GM19438 (cell line): Measurements from ENCODE around the gene EME1.

Experiments used
- ATAC-seq: cut with Tn5 transposase; IDR thresholded peaks from one replicate; pipeline ENCODE4 v1.9.1; 2021; ENCODE audit warnings: low read depth; ENCODE audit not compliant: unreplicated experiment

The EME1 gene

DNA sequence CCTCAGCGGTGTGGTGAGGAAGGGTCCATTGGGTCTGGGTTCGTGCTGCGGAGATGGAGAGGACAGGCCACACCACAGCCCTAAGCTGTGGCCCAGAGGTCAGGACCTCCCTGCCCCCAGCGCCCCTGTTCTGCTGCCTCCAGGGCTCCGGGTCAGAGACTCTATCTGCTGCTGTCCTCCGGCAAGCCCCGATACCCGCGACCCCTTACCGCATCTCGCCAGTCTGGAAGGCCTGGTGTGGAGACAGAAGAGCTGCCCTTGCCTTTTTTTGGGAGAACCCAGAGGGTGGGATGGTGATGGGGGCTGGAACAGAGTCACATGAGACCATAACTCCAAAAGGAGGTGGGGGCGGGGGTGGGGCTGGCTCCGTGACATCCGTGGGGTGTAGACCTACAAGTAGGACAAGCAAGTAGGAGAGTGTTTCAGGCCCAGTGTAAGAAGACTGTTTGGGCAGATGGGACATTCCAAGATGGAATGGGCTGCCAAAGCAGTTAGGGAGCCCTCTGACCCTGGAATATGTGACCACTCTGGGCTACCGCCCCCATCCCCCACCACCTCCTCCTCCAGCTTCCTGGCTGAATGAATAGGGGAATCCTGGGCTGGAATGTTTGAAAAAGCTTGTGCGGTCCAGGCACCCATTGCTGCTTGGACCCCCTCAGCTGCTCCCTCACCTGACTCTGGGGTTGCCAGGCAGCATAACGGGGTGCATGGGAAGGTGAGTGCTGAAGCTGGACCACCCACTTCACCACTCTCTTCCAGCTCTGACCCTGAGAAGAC is 25.7 kb upstream of the EME1 start:
- no peak for ATAC-seq

DNA sequence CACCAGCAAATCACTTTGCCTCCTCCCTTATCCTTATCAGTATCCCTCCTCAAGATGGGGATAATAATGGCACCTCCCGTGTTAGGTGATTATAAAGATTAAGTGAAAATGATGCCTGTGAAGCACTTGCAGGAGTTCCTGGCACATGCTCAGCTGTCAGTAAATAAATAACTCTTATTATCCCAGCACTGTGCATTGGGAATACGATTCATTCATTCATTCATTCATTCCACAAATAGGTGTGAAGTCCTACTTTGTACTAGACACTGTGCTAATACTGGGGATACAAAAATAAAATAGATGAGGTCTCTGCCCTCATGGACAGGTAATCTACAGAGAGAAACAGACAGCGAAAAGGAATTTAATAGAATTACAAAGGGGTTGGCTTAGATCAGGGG is 25.1 kb upstream of the EME1 start:
- no peak for ATAC-seq

DNA sequence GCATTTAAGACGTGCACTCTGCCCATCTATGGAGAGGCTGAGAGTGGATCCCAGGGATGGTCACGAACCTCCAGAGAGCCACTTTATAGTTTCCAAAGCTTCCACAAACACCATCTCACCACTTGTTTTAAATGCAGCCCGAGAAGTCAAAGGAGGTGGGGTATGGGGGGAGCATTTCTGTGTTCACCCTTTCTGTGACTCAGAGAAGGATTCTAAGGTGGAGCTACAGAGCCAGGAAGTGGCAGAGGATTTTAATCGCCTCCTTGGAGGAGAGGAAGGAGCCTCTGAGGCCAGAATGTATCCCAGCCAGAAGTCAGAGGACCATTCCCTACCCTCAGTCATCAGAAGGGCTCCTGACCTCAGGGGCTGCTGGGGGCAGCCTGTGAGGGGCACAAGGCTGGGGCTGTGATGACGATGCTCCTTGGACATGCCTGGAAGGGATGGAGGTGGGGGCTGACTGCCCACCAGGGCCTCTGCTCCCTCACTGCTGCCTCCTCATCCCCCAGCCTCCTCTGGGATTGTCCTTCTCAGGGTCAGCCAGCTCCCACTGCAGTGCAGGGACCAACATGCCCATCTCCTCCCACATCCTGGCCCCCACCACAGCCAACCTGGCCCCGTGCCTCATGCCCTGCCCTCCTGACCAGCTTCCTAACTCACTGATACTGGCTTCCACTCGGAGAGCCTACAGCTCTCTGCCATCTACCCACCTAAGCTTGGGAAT is 24.3 kb upstream of the EME1 start:
- no peak for ATAC-seq

DNA sequence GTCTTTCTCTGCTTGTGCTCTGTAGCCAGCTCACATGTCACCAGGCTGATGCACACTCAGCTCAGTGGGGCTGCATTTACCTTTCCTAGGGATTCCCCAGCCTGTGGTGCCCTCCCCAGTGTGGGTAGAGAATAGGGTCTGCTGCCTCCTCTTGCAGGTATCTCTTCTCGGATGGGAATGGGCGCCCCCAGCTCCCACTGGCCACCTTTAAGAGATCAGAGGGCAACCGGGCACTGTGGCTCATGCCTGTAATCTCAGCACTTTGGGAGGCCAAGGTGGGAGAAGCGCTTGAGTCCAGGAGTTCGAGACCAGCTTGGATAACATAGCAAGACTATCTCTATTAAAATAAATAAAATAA is 23.8 kb upstream of the EME1 start:
- ATAC-seq = no peak

DNA sequence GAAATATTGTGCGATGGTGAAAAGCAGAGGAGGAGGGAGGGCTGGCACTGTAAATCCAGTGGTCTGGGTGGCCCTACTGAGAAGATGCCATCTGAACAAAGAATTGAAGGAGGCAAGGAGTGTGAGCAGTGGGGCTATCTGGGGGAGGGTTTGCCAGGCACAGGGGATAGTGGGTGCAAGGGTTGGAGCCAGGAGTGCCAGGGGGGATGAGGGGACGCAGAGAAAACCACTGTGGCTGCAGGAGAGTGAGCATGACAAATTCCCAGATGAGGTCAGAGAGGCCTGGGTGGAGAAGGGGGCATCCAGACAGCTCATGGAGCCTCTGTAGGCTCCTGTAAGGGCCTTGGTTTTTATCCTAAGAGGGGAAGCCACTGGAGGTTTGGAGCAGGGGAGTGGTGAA is 22.3 kb upstream of the EME1 start:
- ATAC-seq = no peak

DNA sequence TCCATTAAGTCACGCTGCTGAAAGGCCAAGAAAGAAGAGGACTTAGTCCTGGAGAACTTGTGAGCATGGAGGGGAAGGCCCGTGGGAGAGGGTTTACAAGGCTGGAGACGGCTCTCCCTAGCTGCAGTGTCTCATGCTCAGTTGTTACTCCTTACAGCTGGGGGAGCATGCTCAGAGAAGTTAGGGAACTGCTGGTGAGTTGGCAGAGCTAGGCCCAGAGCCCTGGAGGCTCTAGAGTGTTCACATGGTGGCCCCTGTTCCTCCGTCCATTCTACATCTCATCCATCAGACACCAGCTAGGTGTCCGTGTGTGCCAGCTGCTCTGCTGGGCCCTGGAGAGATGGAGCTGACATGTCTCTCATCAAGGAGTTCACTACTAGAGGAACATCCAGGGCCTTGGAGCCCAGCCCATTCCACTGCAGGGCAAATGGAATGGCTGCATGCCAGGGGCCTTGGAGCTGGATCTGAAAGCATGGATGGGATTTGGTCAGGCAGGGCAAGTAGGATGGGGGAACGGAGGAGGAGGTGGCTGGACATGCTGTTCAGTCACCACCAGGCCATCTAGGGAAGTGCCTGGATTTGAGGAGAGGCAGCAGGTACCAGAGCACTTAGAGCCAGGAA is 20.8 kb upstream of the EME1 start:
- ATAC-seq = no peak

DNA sequence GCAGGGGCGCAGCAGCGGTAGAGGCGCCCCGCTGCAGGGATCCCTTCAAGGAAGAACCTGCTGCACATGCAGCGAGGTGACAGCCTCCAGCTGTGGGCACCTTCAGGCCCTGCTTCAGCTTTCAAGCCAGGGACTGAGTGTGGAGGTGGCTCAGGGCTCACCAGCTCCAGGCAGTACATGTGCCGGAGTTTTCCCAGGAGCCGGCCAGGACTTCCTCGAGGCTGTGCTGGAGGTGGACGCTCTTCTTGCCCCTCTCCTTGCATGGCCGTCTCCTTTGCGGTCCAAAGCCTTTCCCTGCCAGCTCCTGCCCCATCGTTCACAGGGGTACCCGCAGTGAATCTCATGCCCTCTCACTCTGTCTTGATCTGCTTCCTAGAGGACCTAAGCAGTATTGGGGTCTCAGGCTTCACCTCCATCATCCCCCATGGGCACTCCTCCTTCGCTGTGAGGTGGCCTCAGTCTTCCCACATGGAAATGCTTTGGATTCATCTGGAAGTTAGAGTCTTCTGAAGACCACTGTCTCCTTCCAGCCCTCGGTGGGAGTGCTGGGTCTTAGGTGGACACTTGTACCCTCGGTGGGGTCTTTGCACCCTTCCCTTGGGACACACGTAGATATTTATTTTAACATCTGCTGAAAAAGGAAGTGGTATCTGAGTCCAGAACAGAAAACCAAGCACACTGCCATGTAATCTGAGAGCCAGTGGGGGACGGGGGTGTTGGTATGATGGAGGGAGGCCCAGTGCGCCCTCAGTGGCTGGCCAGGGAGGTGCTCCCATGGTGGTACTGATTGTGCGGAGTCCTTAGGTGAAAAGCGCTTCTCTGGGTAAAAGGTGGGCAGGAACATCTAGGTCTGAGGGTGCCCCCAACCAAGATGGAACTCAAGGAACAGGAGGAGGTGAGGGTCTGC is 20.1 kb upstream of the EME1 start:
- ATAC-seq = no peak

DNA sequence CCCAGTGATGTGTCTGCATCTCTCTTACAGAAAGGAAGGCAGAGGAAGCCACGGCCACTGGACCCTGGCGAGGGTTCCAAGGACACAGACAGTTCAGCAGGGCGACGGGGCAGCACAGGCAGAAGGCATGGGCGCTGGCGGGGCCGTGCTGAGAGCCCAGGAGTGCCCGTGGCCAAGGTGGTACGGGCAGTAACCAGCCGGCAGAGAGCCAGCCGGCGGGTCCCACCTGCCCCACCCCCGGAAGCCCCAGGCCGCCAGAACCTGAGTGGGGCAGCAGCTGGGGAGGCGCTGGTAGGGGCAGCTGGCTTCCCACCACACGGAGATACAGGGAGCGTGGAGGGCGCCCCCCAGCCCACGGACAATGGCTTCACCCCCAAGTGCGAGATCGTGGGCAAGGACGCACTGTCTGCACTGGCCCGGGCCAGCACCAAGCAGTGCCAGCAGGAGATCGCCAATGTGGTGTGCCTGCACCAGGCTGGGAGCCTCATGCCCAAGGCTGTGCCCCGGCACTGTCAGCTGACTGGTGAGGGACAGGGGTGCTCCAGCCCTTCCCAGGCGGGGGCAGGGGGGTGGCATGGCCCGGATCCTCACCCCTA is 19.3 kb upstream of the EME1 start:
- no peak for ATAC-seq

DNA sequence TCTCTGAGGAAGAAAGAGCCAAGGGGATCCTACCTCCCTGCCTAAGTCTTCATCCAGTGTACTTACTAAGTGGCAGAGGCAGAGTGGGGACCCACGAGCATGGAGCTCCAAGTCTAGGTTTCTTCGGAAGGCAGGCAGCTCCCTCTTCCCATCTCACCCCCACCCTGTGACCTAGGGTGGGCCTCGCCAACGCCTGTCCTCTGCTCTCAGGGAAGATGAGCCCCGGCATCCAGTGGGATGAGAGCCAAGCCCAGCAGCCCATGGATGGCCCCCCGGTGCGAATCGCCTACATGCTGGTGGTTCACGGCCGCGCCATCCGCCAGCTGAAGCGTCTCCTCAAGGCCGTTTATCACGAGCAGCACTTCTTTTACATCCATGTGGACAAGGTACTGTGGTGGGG is 18.8 kb upstream of the EME1 start:
- no peak for ATAC-seq

DNA sequence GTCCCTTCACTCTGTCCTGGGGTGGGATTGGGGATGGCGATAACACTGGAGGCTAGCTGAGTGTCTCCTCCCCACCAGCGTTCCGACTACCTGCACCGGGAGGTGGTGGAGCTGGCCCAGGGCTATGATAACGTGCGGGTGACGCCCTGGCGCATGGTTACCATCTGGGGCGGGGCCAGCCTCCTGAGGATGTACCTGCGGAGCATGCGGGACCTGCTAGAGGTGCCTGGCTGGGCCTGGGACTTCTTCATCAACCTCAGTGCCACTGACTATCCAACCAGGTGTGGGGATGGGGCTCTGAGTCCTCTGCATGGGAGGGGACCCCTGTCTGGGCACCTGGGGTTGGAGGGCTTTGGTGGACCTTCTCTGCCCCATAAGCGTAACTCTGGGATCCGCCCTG is 18.3 kb upstream of the EME1 start:
- ATAC-seq = no peak

DNA sequence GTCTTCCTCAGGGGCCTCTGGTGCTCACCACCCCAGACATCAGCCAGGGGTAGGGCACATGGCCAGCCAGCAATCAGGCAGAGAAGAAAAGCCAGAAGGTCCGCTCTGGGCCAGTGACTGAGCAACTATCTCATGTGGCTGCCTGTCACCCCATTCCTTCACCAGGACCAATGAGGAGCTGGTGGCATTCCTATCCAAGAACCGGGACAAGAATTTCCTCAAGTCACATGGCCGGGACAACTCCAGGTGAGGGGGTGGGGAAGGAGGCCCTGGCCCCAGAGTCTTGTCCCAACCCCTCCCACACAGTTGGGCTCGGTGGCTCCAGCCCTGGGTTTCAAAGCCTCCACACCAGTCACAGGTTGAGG is 17.7 kb upstream of the EME1 start:
- ATAC-seq = no peak

DNA sequence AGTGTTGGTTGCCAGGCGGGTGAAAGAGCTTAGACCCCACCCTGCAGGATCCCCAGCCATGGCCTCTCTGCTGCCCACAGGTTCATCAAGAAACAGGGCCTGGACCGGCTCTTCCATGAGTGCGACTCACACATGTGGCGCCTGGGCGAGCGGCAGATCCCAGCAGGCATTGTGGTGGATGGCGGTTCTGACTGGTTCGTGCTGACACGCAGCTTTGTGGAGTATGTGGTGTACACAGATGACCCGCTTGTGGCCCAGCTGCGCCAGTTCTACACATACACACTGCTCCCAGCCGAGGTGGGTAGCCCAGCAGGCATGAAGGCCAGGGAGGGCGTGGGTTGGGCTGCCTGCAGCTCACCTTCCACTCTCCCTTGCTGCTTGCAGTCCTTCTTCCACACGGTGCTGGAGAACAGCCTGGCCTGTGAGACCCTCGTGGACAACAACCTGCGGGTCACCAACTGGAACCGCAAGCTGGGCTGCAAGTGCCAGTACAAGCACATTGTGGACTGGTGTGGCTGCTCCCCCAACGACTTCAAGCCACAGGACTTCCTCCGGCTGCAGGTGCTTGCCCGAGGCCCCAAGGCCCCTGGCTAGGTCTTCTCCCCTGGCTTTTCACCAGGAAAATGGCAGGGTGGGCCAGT is 17.2 kb upstream of the EME1 start:
- ATAC-seq = no peak

DNA sequence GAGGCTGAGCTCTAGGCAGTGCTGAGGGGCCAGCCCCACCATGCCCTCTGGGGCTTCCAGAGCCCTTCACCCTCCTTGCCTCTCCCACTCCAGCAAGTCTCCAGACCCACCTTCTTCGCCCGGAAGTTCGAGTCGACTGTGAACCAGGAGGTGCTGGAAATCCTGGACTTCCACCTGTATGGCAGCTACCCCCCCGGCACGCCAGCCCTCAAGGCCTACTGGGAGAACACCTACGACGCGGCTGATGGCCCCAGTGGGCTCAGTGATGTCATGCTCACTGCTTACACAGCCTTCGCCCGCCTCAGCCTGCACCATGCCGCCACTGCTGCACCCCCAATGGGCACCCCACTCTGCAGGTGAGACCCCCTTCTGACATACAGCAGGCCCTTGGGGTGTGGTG is 16.6 kb upstream of the EME1 start:
- no peak for ATAC-seq

DNA sequence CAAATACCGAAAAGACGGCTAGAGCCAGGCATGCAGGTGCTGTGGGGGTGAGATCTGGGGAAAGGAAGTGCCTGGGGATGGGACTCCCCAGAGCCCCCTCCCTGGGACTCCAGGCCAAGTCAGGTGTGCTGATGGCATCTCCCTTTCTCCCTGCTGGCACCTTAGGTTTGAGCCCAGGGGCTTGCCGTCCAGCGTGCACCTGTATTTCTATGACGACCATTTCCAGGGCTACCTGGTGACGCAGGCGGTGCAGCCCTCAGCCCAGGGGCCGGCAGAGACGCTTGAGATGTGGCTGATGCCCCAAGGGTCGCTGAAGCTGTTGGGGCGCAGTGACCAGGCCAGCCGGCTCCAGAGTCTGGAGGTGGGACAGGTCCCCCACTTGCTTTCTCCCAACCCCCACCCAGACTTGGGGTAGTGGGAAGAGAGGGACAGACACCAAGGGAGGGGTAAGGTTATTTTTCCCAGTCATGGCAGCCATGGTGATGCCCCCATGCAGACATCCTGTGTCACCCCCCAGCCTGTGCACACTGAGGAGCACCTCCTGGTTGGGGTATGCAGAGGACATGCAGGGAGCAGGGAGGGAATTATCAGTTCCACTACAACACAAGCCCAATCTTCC is 16.0 kb upstream of the EME1 start:
- ATAC-seq = no peak

DNA sequence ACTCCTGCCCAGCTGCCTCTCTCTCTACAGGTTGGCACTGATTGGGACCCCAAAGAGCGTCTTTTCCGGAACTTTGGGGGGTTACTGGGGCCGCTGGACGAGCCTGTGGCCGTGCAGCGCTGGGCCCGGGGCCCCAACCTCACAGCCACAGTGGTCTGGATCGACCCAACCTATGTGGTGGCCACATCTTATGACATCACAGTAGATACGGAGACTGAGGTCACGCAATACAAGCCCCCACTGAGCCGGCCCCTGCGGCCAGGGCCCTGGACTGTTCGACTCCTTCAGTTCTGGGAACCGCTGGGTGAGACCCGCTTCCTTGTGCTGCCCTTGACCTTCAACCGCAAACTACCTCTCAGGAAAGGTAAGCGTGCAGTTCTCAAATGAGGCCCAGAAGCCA is 14.9 kb upstream of the EME1 start:
- ATAC-seq = no peak

DNA sequence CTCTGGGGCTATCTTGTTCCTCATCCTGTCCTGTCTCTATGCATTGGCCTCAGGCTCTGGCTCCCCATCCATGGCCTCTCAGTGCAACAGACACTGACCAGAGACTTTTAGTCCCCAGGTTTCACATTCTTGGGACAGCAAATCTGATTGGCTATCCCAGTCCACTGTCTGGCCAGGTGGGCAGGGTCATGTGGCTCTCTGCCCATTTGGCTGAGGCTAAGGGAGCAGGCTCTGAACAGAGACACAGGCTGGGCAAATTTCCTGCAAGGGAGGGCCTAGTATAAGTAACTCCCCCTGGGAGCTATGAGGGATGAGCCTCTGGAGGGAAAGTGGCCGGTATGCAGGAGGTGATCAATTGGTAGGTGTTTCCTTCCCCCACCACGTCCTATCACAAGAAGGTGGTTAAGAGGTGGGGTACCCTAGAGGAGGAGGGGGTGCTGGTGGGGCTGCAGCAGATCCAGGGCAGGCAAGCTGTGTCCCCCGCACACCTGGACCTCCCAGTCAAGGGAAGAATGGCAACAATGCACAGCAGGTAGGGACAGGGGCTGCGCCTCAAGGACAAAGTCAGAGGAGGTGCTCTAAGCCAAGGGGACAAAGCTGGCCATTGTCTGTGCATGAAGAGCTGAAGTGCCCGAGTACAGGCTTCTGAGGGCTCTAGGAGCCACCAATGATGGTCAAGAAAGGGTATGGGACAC is 13.9 kb upstream of the EME1 start:
- ATAC-seq = no peak

DNA sequence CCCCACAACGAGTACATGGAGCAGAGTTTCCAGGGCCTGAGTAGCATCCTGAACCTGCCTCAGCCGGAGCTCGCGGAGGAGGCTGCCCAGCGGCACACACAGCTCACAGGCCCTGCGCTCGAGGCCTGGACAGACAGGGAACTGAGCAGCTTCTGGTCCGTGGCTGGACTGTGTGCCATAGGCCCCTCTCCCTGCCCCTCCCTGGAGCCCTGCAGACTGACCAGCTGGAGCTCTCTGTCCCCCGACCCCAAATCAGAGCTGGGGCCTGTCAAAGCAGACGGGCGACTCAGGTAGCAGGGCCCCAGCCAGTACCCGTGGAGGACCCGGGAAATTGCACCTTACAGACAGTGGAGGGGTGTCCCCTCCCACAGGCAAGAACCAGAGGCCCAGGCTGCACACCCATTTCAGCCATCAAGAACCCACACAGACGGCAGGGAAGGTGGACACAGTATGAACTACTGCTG is 13.0 kb upstream of the EME1 start:
- ATAC-seq = no peak

DNA sequence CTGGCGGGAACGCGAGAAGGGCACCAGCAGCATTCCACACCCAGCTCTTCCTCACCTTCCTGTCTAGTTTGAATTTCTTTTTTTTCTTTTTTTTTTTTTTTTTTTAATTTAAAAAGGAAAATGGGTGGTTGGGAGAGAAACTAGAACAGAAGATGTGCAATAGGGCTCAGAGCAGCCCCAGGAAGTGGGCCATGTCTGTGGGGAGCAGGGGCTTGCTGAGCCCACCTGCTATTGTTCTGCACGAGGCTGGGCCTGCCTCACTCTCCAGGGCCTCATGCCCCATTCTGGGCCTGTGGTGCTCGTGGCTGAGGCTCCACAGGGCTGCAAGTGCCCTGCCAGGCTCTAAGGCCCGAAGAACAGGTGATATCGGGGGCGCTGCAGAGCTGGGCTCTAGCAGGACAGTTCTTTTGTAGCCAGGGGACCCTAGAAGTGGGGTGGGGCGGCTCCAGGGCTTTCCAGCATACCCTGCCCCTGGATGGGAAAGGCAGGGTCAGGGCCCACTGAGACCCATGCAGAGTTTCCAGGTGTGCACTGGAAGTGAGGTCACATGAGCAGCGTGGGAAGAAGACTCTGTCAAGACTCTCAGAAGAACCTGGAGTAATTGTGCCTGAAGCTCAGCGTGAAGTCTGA is 12.4 kb upstream of the EME1 start:
- no peak for ATAC-seq
